Measurements from ENCODE around the gene IGF2BP1.
"Not testable (repeated sequence)": the region's sequence is repeated elsewhere in the genome, so short reads cannot be mapped to it uniquely, and the experiment has no call there.

- TF ChIP-seq CTCF (conservative IDR thresholded peaks at IDR 0.05; ENCODE audit: low read depth, low read length); EZH2 (IDR thresholded peaks at IDR 0.05; ENCODE audit: low read length, unreplicated experiment): not testable (repeated sequence)
Observed at GRCh38 chr17:49026447-49026846, 29.3 kb downstream of the IGF2BP1 start.
